ENCODE measurements around the gene ADAM33.

Gene ADAM33

DNA sequence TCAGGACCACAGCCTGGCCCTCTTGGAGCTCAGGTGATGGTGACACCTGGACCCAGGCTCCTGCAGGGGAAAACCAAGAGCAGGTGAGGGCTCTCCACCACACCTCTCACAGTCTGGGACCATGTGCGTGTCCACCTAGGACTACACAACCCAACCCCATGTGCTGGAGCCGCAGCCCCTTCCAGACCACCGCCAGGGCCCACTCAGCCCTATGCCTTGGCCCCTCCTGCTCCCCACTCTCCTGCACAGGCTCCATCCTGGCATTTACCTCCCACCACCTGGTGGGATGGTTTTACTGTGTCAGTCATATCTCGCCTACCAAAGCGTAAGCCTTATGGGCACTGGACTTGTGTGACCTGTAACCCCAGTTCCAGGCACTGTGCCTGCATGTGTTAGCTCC, 13.1 kb upstream of the ADAM33 start:
- DNase-seq (ENCODE audit: low spot score): no peak
- TF ChIP-seq, protein P1, sequence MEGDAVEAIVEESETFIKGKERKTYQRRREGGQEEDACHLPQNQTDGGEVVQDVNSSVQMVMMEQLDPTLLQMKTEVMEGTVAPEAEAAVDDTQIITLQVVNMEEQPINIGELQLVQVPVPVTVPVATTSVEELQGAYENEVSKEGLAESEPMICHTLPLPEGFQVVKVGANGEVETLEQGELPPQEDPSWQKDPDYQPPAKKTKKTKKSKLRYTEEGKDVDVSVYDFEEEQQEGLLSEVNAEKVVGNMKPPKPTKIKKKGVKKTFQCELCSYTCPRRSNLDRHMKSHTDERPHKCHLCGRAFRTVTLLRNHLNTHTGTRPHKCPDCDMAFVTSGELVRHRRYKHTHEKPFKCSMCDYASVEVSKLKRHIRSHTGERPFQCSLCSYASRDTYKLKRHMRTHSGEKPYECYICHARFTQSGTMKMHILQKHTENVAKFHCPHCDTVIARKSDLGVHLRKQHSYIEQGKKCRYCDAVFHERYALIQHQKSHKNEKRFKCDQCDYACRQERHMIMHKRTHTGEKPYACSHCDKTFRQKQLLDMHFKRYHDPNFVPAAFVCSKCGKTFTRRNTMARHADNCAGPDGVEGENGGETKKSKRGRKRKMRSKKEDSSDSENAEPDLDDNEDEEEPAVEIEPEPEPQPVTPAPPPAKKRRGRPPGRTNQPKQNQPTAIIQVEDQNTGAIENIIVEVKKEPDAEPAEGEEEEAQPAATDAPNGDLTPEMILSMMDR (IDR thresholded peaks at IDR 0.05; ENCODE audit: extremely low read depth, missing control alignments): no peak

DNA sequence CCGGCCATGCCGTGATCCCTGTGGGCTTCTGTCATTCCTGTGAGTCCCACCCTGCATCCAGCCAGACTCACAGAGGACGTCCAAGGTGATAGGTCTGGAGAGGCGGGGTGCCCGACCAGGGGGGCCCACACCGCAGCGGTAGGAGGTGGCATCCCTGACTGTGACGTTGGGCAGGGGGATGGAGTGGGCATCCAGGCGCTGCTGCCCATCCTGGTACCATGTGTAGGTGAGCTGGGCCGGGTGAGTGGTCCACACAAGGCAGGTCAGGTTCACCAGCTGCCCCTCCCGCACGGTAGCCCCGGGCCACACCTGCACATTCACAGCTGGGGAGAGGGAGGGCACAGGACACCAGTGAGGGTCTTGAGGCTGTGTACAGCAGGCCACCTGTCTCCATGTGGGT, 11.6 kb upstream of the ADAM33 start:
- TF ChIP-seq, protein P1 (IDR thresholded peaks at IDR 0.05; ENCODE audit: extremely low read depth, missing control alignments): no peak
- no peak for DNase-seq (ENCODE audit: low spot score)

DNA sequence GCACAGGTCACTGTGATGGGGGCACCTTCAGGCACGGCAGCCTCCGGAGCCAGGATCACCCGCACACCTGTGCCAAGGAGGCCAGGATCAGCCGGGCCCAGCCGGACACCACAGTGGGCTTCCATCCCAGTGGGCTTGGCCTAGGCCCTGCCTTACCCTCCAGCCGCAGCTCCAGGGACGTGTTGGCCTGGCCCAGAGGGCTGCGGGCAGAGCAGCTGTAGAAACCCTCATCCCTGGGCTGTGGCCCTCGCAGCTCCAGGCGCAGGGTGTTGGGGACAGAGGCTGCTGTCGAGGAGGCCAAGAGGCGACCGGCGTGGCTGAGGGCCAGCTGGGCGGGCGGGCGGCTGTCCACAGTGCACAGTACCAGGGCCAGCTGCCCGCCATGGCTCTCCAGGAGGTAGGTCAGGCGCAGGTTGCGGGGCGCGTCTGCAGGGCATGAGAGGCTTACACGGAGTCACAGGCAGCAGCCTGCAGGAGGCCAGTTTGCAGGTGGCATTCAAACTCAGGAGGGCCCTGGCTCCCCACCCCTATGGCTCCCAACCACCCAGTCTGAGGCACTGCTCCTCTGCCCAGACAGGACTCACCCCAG, 11.0 kb upstream of the ADAM33 start:
- DNase-seq (ENCODE audit: low spot score): no peak
- TF ChIP-seq, protein P1 (IDR thresholded peaks at IDR 0.05; ENCODE audit: extremely low read depth, missing control alignments): no peak

DNA sequence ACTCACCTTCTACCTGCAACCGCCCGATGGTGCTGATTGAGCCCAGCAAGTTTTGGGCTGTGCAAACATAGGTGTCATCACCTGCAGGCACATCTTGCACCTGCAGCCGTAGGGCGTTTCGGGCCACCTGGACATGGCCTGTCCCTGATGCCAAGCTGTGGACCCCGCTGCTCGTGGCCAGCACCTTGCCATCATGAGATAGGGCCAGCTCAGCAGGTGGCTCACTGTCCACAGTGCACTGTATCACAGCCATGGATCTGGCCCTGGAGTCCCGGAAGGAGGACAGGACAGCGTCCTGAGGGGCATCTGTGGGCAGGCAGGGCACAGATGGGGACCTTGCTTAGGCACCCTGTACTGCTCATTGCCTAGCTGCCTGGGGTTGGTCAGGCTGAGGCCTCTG, 10.1 kb upstream of the ADAM33 start:
- DNase-seq (ENCODE audit: low spot score): no peak
- TF ChIP-seq, protein P1 (IDR thresholded peaks at IDR 0.05; ENCODE audit: extremely low read depth, missing control alignments): no peak

DNA sequence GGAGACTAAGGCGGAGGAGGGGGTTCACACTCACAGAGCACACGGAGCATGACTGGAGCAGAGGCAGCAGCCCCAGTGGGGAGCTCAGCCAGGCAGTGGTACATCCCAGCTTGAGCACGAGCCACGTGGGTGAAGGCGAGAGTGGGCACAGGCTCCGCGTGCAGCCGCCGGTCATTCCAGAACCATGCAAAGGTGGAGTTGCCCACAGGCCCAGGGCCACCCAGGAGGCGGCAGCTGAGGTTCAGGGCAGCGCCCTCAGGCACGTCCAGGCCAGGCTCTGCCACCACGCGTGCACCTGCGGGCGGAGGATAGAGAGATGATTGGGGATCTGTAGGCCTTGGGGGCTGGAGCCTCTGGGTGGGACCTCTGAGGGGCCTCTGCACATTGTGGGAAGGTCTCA, 9.5 kb upstream of the ADAM33 start:
- TF ChIP-seq, protein P1 (IDR thresholded peaks at IDR 0.05; ENCODE audit: extremely low read depth, missing control alignments): no peak
- no peak for DNase-seq (ENCODE audit: low spot score)

DNA sequence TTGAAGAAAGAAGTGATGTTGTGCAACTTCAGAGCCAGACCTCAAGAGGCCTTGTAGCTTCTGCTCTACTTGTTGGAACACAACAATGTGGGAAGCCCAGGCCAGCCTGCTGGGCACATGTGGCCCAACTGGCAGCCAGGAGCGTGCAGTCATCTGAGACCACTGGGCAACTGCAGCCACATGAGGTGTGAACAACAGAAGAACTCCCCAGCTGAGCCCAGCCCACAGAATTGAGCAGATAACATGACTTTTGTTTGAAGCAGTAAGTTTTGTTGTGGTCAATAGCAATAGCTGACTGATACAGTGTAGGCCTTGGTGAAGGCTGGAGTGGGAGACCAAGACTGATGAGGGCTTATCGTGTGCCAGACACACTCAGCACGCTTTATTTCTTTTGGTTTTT, 8.6 kb upstream of the ADAM33 start:
- DNase-seq (ENCODE audit: low spot score): no peak
- TF ChIP-seq, protein P1 (IDR thresholded peaks at IDR 0.05; ENCODE audit: extremely low read depth, missing control alignments): no peak

DNA sequence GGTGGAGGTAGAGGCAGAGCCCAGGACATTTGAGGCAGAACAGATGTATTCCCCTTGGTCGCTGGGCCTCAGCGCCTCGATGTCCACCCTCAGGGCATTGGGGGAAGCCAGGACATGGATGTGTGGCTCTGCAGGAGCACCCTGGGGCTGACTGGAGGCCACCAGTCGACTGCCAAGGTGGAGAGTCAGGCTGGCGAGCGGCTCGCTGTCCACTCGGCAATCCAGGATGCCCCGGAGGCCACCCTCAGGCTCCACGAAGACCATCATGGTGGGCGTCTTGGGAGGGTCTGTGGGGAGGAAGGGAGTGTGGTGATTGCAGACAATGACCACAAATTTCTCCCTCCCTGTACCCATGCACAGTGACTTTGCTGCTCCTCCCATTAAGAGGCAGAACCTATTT, 8.2 kb upstream of the ADAM33 start:
- TF ChIP-seq, protein P1 (IDR thresholded peaks at IDR 0.05; ENCODE audit: extremely low read depth, missing control alignments): no peak
- DNase-seq (ENCODE audit: low spot score): no peak
